AG08395 (cell line): ENCODE measurements around the gene OR5C1.
"Not testable (repeated sequence)": the region's sequence is repeated elsewhere in the genome, so short reads cannot be mapped to it uniquely, and the experiment has no call there.

Experiments
- DNase-seq: peaks from one replicate; pipeline ENCODE4 v3.0.0; 2012; ENCODE audit warnings: mixed read lengths, low spot score

The OR5C1 gene

DNA sequence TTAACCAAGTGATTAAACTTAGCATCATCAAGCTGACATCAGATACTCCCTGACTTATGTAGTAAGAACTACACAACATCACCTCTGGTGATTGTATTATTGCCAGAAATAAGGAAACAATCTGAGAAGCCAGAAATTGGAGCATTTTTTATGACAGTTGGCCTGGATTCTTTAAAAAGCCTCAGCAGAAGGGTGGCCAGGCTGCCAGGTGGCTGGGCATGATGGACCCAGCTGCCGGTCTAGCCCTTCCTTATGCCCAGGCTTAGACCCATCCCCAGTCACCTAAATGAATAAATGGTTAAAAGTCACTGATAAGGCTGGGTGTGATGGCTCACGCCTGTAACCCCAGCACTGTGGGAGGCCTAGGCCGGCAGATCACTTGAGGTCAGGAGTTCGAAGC lies 24.0 kb downstream of the OR5C1 start:
- DNase-seq: no peak

DNA sequence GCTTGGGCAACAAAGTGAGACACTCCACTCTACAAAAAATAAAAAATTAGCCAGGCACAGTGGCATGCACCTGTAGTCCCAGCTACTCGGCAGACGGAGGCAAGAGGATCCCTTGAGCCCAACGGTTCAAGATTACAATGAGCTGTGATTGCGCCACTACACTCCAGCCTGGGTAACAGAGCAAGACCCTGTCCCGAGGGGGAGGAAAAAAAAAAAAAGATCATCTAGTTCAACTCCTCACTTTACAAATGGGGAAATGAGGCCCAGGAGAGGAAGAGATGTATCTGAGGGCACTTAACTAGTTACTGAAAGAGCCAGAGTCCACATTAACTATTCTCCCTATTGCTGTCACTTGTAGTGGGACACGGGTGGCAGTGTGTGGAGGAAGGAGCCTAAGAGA lies 25.8 kb downstream of the OR5C1 start:
- no peak for DNase-seq

DNA sequence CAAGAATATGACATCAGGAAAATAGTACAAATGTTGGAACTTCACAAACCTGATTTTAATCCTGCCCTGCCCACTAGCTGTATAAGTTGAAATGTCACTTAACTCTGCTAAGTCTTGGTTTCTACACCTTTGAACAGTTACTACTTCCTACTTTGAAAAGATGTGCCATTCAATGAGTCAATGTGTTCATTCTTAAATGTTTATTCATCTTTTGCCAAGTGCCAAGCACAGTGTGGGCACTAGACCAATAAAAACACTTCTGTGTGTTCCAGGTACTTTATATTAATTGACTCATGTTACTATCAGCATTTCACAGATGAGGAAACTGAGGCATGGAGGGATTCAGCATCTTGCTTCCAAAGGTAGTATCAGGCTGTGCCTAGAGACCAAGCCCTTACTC lies 26.8 kb downstream of the OR5C1 start:
- no peak for DNase-seq

DNA sequence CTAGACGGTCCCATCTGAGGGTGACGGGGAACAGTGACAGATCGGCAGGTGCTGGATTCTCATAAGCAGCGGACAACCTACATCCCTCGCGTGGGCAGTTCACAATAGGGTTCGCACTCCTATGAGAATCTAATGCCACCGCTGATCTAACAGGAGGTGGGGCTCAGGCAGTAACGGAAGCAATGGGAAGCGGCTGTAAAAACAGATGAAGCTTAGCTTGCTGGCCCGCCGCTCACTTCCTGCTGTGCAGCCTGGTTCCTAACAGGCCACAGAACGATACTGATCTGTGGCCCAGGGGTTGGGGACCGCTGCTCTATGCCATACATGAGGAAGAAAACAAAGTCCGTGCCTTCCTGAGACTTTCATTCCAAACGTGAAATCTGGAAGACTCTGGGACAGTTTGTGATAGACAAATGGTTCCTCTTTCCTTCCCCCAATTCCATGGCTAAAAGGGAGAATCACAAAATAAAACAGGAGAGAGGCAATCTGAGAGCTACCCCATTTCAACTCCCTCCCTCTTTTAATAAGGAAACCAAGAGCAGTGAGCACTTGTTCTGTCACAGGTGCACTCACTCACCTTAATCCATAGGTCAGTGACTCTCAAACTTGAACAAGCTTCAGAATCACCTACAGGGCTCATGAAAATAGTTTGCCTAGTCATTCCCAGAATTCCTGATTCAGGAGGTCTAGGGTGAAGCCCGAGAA lies 27.6 kb downstream of the OR5C1 start:
- DNase-seq: no peak

DNA sequence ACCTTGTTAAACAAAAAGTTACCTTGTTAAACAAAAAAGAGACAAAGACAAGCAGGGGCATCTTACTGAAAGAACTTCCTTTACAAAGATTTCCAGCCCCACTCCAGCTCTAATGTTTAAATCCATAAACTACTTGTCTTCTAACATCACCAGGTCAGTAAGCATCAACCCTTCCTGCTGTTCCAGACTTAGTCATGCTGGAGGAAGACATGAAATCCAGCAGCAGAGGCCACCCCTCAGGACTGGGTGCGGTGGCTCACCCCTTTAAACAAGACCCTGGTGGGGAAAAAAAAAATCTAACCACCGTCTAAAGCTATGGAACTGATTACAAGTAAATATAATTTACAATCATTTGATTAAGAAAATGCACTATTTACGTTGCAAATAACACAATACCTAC lies 30.6 kb downstream of the OR5C1 start:
- no peak for DNase-seq

DNA sequence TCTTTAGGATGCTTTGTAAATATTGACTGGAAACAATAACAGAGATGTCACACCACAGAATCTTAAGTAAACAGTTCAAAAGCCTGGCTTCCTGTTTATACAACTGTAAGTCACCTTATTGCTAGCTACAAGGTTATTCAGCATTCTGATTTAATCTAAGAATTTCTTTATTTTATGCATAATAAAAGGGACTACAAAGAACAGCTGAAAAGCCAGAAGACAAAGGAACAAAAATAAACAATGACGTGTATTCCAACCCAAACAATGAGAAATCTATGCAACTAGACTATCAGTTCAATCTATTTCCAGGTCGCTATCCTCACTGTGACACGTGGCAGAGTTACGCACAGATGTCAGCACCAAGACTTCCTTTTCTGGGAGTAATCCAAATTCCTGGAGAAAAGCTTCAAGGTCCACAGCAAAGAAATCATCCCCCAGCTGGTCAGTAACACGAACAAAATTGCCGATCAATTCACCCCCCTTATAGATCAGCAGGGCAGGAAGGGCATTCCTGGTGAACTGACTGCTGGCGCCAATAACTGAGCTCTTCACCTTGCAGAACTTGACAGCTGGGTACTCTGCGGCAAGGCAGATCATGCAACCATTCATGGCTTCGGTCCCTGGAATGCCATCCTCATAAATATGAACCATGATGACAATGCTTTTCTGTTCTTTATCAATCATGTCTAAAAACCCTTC lies 31.2 kb downstream of the OR5C1 start:
- no peak for DNase-seq

DNA sequence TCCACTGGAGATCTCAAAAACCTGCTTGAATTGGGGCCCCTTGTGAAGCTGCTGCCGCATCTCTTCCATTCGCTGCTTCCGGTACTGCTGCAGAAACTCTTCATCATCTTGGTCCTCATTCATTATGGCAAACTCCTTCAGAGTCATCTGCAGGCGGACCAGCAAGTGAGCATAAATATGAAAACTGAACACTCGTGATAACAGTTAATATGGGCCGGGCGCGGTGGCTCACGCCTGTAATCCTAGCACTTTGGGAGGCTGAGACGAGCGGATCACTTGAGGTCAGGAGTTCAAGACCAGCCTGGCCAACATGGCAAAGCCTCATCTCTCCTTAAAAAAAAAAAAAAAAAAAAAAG lies 31.7 kb downstream of the OR5C1 start:
- no peak for DNase-seq

DNA sequence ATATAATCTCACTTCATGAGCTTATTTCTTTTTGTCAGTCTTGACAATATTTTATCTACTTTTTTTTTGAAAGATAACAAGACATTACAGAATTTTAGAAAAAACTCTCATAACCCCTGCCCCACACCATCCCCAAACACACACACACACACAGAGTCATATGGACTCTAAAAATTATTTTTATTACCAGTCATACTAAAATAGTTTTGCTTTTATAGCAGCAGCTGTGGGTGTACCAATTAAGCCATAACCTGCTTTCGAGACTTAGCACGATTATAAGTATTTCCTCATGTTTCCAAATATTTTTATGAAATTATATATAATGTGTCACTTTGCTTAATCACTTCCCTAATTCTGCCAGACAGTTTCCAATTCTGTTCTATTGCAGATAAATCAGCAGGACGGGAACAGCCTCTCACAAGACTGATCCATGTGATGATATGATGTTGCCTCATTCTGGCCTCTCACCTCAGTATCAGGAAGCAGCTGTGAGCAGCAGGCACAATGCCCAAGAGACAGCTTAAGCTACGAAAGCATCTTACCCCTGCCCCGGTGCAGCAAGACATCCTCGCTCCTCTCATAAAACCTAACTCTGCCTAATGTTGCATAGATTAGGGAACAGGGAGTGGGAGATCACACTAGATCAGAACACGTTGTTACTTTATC lies 32.7 kb downstream of the OR5C1 start:
- DNase-seq: no peak

DNA sequence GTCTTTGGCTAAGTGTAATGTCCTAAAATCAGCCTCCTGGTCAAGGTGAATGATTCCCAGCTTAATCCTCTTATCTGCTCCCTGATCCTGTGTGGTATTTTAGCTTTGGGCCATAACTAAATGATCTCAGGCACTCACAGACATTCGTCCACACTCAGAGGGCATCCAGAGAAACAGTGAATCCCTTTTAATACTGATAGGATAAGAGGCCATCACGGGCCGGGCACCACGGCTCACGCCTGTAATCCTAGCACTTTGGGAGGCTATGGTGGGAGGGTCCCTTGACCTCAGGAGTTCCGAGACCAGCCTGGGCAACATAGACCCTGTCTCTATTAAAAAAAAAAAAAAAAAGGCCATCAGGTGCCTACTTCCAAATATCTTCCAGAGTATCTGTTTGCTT lies 33.3 kb downstream of the OR5C1 start:
- no peak for DNase-seq

DNA sequence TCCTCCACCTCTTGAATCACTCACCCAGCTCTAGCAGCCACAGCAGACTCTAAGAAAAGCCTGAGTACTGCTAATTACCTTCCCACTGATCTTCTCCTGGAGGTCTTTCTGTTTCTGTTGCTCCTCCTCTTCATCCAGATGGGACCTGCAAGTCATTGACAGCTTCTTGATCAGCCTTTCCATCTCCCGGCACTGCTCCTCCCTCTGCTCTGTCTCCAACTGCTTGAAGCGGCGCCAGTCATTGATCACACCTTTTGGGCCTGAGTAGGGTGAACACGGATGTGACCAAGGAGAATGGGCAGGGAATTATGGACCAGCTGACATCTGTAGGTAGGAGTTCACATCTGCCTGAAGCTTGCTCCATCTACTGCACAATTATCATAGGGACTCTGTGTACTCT lies 34.2 kb downstream of the OR5C1 start:
- DNase-seq: no peak

DNA sequence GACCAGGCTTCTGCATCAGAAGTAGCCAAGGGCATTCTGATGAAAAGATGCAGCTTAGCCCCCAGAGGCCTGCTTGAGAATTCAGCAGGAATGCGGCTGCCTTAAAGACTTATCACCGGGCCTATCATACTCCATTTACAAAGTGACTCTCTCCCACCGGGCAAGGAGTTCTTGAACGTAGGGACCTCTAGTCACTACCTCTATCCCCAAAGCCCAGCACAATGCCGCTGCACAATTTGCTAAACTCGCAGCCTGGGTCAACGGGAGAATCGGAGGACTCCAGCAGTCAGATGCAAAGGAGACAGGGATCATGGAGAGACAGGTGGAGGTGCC lies 39.0 kb downstream of the OR5C1 start:
- peak; percentile 39 for DNase-seq

DNA sequence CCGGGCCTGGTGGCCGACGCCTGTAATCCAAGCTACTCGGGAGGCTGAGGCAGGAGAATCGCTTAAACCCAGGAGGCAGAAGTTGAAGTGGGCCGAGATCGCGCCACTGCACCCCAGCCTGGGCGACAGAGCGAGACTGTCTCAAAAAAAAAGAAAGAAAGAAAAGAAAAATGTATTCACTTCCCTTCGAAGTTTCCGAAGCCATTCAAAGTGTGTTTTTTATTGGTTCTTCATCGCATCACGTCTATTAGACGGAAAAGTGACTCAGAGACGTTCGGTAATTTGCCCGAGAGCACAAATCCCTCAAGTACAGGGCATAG lies 40.2 kb downstream of the OR5C1 start:
- not testable (repeated sequence) for DNase-seq

DNA sequence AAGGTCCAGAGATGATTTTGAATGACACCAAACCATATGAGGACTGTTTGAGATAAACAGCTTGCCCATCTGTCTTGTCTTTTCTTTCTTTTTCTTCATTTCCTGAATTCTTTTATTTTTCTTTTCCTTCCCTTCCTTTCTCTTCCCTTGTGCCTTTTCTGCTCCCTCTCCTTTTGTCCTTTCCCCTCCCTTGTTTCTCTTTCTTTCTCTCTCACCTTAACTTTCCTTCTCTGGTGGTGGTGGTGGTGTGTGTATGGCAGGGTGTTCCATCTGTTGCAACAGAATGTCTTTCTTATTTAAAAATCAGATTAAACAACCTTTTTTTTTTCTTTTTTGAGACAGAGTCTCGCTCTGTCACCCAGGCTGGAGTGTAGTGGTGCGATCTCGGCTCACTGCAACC lies 43.5 kb downstream of the OR5C1 start:
- DNase-seq: no peak

DNA sequence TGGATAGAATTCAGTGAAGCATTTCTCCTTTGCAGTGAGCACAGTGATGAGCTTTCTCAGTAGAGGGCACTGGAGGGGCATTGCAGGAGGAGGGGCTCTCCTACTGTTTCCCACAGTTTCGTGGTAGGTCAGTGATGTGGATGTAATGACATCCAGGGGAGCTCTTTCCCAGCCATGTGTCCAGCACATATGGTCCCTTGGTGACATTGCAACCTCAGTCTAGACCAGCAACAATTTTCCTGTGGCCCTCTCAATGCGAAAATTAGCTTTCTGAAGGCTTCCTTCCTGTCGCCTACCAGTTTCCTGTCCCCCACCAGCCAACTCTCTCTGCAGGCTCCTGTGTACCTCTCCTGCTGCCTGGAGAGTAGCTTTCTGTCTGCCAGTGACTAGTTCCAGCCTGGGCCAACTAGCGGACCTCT lies 46.6 kb downstream of the OR5C1 start:
- no peak for DNase-seq

DNA sequence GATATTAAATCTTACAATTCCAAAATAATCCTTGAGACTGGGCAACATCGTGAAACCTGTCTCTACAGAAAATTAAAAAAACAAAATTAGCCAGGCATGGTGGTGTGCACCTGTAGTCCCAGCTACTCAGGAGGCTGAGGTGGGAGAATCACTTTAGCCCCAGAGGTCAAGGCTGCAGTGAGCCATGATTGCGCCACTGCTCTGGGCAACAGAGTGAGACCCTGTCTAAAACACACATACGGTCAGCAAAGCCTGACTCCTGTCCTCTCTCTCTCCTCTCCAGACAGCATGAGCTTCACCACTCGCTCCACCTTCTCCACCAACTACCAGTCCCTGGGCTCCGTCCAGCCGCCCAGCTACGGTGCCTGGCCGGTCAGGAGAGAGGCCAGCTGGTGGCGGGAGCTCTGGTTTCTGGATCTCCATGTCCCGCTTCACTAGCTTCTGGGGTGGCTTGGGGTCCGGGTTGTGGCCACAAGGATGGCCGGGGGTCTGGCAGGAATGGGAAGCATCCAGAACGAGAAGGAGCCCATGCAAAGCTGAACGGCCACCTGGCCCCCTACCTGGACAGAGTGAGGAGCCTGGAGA lies 48.6 kb downstream of the OR5C1 start:
- no peak for DNase-seq

DNA sequence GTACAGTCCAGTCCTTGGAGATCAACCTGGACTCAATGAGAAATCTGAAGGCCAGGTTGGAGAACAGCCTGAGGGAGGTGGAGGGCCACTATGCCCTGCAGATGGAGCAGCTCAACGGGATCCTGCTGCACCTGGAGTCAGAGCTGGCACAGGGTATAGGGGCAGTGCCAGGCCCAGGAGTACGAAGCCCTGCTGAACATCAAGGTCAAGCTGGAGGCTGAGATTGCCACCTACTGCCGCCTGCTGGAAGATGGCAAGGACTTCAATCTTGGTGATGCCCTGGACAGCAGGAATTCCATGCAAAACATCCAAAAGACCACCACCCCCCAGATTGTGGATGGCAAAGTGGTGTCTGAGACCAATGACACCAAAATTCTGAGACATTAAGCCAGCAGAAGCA lies 49.7 kb downstream of the OR5C1 start:
- DNase-seq: not testable (repeated sequence)
